Upper lobe of left lung (tissue), 4 donors: Measurements from ENCODE around the gene CCDC138.

Experiments used
- EP300 ChIP-seq, 4 donors: sonication (generic); formaldehyde crosslinking; IDR thresholded peaks; one replicate each; pipeline ENCODE4 v1.5.1; 2017; ENCODE audit warnings: antibody characterized with exemption in 4 of 4, control low read depth in 2 of 4
- POLR2A ChIP-seq, 4 donors: fragments of 450-650 bp; IDR thresholded peaks; one replicate each; pipeline ENCODE4 v1.5.1; 2016 to 2017; ENCODE audit warnings: antibody characterized with exemption in 4 of 4, mild to moderate bottlenecking in 2 of 4
- POLR2AphosphoS5 ChIP-seq, 2 donors: sonication (generic); formaldehyde crosslinking; IDR thresholded peaks; one replicate each; pipeline ENCODE4 v1.5.1; 2017; ENCODE audit warnings: antibody characterized with exemption in 2 of 2
- TF ChIP-seq, protein P1 (sequence below), 6 experiments: fragments of 450-650 bp in 4 of 6; fragments of 200-600 bp in 2 of 6; sonication (generic) in 2 of 6; IDR thresholded peaks; one replicate each; pipeline ENCODE4 v1.5.1; 2016 to 2019; ENCODE audit warnings: antibody characterized with exemption in 6 of 6

GRCh38 chr2:108905176-108905575, 118.6 kb downstream of the CCDC138 start:
- TF ChIP-seq POLR2AphosphoS5 (IDR thresholded peaks at IDR 0.05) (no peak), POLR2A (IDR thresholded peaks at IDR 0.05) (no peak), EP300 (IDR thresholded peaks at IDR 0.05) (no peak)
- TF ChIP-seq, protein P1, sequence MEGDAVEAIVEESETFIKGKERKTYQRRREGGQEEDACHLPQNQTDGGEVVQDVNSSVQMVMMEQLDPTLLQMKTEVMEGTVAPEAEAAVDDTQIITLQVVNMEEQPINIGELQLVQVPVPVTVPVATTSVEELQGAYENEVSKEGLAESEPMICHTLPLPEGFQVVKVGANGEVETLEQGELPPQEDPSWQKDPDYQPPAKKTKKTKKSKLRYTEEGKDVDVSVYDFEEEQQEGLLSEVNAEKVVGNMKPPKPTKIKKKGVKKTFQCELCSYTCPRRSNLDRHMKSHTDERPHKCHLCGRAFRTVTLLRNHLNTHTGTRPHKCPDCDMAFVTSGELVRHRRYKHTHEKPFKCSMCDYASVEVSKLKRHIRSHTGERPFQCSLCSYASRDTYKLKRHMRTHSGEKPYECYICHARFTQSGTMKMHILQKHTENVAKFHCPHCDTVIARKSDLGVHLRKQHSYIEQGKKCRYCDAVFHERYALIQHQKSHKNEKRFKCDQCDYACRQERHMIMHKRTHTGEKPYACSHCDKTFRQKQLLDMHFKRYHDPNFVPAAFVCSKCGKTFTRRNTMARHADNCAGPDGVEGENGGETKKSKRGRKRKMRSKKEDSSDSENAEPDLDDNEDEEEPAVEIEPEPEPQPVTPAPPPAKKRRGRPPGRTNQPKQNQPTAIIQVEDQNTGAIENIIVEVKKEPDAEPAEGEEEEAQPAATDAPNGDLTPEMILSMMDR (IDR thresholded peaks at IDR 0.05), result no peak
